Neural cell (in vitro differentiated cells): ENCODE measurements around the gene CNTNAP2. TPM values are rescaled to one million over a fixed set of nuclear protein-coding genes. Genes with fewer than 3 reads are reported as not detected.

Experiments
- H2AFZ ChIP-seq: fragments of 200-600, 300-800 bp; sonication (generic), shearing (Covaris generic); 2 replicates; pipeline ENCODE4 v1.6.0; 2014; ENCODE audit warnings: low read depth, mild to moderate bottlenecking, antibody characterized with exemption, low read length, moderate library complexity
- H3F3A ChIP-seq: fragments of 200-600 bp; shearing (Covaris generic); 2 replicates; pipeline ENCODE4 v1.6.1; 2016; ENCODE audit warnings: mild to moderate bottlenecking, moderate library complexity, mixed read lengths, antibody characterized with exemption, low read length; ENCODE audit not compliant: insufficient read depth, poor library complexity, severe bottlenecking
- H3K27ac ChIP-seq: fragments of 200-600, 300-800 bp; sonication (generic), shearing (Covaris generic); 2 replicates; pipeline ENCODE4 v1.5.1; 2014; ENCODE audit warnings: mild to moderate bottlenecking, low read length, moderate library complexity
- H3K27me3 ChIP-seq: fragments of 300-800, 200-600 bp; sonication (generic), shearing (Covaris generic); 2 replicates; pipeline ENCODE4 v1.6.0; 2014; ENCODE audit warnings: mild to moderate bottlenecking, low read depth, low read length, moderate library complexity; ENCODE audit not compliant: insufficient read depth
- H3K36me3 ChIP-seq: fragments of 300-800, 200-600 bp; sonication (generic), shearing (Covaris generic); 2 replicates; pipeline ENCODE4 v1.5.1; 2014; ENCODE audit warnings: mild to moderate bottlenecking, antibody characterized with exemption, low read length, moderate library complexity; ENCODE audit not compliant: insufficient read depth
- H3K4me2 ChIP-seq: fragments of 300-800, 200-600 bp; sonication (generic), shearing (Covaris generic); 2 replicates; pipeline ENCODE4 v1.6.0; 2014; ENCODE audit warnings: mild to moderate bottlenecking, low read length
- H3K4me3 ChIP-seq: fragments of 300-800, 200-600 bp; sonication (generic), shearing (Covaris generic); 2 replicates; pipeline ENCODE4 v1.5.1; 2014; ENCODE audit warnings: mild to moderate bottlenecking, low read length, moderate library complexity
- H3K79me2 ChIP-seq: fragments of 200-600 bp; shearing (Covaris generic); replicated peaks from 2 replicates; pipeline ENCODE4 v1.6.0; 2014; ENCODE audit warnings: mild to moderate bottlenecking, low read length, moderate library complexity; ENCODE audit not compliant: insufficient read depth
- H3K9ac ChIP-seq: fragments of 300-800, 200-600 bp; sonication (generic), shearing (Covaris generic); 2 replicates; pipeline ENCODE4 v1.6.1; 2016; ENCODE audit warnings: mild to moderate bottlenecking, low read length, mixed read lengths
- H3K9me2 ChIP-seq: fragments of 200-600 bp; shearing (Covaris generic); 2 replicates; pipeline ENCODE4 v1.6.1; 2016; ENCODE audit warnings: mild to moderate bottlenecking, low read length, mixed read lengths; ENCODE audit not compliant: insufficient read depth
- H3K9me3 ChIP-seq: fragments of 200-600, 300-800 bp; sonication (generic), shearing (Covaris generic); 2 replicates; pipeline ENCODE4 v1.6.1; 2016; ENCODE audit warnings: mild to moderate bottlenecking, mixed run types, low read length, moderate library complexity, mixed read lengths
- H4K20me1 ChIP-seq: fragments of 200-600 bp; shearing (Covaris generic); 2 replicates; pipeline ENCODE4 v1.6.1; 2016; ENCODE audit warnings: mild to moderate bottlenecking, mixed run types; ENCODE audit not compliant: insufficient read depth
- CTCF ChIP-seq: fragments of 450-650 bp; IDR thresholded peaks from 2 replicates; pipeline ENCODE4 v1.5.1; 2014; ENCODE audit warnings: antibody characterized with exemption, mild to moderate bottlenecking, moderate library complexity; ENCODE audit not compliant: poor library complexity, severe bottlenecking
- EP300 ChIP-seq: fragments of 450-650 bp; conservative IDR thresholded peaks from 2 replicates; pipeline ENCODE4 v1.6.1; 2014; ENCODE audit warnings: antibody characterized with exemption, mild to moderate bottlenecking, moderate library complexity; ENCODE audit not compliant: poor library complexity, severe bottlenecking
- EZH2 ChIP-seq: fragments of 200-600, 300-800 bp; shearing (Covaris generic), sonication (generic); IDR thresholded peaks from 2 replicates; pipeline ENCODE4 v1.6.1; 2014; ENCODE audit warnings: antibody characterized with exemption, low read length, borderline replicate concordance, mild to moderate bottlenecking; ENCODE audit not compliant: insufficient read depth, poor library complexity, severe bottlenecking
- MXI1 ChIP-seq: fragments of 450-650 bp; conservative IDR thresholded peaks from 2 replicates; pipeline ENCODE4 v1.6.1; 2014; ENCODE audit warnings: antibody characterized with exemption, mild to moderate bottlenecking; ENCODE audit not compliant: poor library complexity, severe bottlenecking
- POLR2AphosphoS5 ChIP-seq: IDR thresholded peaks from 2 replicates; pipeline ENCODE4 v1.6.1; 2012
- RAD21 ChIP-seq: fragments of 450-650 bp; conservative IDR thresholded peaks from 2 replicates; pipeline ENCODE4 v1.6.1; 2014; ENCODE audit warnings: antibody characterized with exemption, mild to moderate bottlenecking, moderate library complexity
- SMC3 ChIP-seq: fragments of 450-650 bp; conservative IDR thresholded peaks from 2 replicates; pipeline ENCODE4 v1.6.1; 2014; ENCODE audit warnings: antibody characterized with exemption, mild to moderate bottlenecking, moderate library complexity; ENCODE audit not compliant: poor library complexity
- TAF1 ChIP-seq: IDR thresholded peaks from 2 replicates; pipeline ENCODE4 v1.6.1; 2012; ENCODE audit warnings: low read depth
- polyA plus RNA-seq: library from polyadenylated mRNA; depleted of rRNA; stranded (reverse); fragments of >200 nt; gene quantifications from 2 replicates; pipeline ENCODE4 v1.2.3, GENCODE V29; 2014
- TF ChIP-seq, protein P1 (sequence below): IDR thresholded peaks from 2 replicates; pipeline ENCODE4 v1.6.1; 2012; ENCODE audit warnings: borderline replicate concordance

The CNTNAP2 gene
- polyA plus RNA-seq, 1 donor from 2014 or later: 276 TPM

- Histone ChIP-seq H4K20me1 (no peaks in the 10 kb centered on the region), H3K27ac (no peak overlapping the region), H3K4me2 (no peak overlapping the region), H3K9ac (no peak overlapping the region), H3K36me3 (no peaks in the 10 kb centered on the region), H3F3A (no peaks in the 10 kb centered on the region), H2AFZ (no peak overlapping the region), H3K79me2 (no peaks in the 10 kb centered on the region), H3K27me3 (no peaks in the 10 kb centered on the region), H3K4me3 (no peak overlapping the region), H3K9me3 (no peaks in the 10 kb centered on the region), H3K9me2 (no peaks in the 10 kb centered on the region)
- TF ChIP-seq EP300 (no peak), EZH2 (no peak), TAF1 (no peak), RAD21 (no peak), POLR2AphosphoS5 (no peak), MXI1 (no peak), SMC3 (no peak), CTCF (no peak)
- TF ChIP-seq, protein P1, sequence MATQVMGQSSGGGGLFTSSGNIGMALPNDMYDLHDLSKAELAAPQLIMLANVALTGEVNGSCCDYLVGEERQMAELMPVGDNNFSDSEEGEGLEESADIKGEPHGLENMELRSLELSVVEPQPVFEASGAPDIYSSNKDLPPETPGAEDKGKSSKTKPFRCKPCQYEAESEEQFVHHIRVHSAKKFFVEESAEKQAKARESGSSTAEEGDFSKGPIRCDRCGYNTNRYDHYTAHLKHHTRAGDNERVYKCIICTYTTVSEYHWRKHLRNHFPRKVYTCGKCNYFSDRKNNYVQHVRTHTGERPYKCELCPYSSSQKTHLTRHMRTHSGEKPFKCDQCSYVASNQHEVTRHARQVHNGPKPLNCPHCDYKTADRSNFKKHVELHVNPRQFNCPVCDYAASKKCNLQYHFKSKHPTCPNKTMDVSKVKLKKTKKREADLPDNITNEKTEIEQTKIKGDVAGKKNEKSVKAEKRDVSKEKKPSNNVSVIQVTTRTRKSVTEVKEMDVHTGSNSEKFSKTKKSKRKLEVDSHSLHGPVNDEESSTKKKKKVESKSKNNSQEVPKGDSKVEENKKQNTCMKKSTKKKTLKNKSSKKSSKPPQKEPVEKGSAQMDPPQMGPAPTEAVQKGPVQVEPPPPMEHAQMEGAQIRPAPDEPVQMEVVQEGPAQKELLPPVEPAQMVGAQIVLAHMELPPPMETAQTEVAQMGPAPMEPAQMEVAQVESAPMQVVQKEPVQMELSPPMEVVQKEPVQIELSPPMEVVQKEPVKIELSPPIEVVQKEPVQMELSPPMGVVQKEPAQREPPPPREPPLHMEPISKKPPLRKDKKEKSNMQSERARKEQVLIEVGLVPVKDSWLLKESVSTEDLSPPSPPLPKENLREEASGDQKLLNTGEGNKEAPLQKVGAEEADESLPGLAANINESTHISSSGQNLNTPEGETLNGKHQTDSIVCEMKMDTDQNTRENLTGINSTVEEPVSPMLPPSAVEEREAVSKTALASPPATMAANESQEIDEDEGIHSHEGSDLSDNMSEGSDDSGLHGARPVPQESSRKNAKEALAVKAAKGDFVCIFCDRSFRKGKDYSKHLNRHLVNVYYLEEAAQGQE: no peak
Observed at GRCh38 chr7:148124477-148124876, 2007.9 kb downstream of the CNTNAP2 start.

- Histone ChIP-seq H3K9me3 (no peaks in the 10 kb centered on the region), H3K36me3 (no peaks in the 10 kb centered on the region), H3K27me3 (no peaks in the 10 kb centered on the region), H3K4me3 (no peak overlapping the region), H3K9me2 (no peaks in the 10 kb centered on the region), H3K27ac (no peak overlapping the region), H3K79me2 (no peaks in the 10 kb centered on the region), H3K9ac (no peak overlapping the region), H3F3A (no peaks in the 10 kb centered on the region), H4K20me1 (no peaks in the 10 kb centered on the region), H3K4me2 (no peak overlapping the region), H2AFZ (no peak overlapping the region)
- TF ChIP-seq POLR2AphosphoS5 (no peak), EZH2 (no peak), SMC3 (no peak), TAF1 (no peak), MXI1 (no peak), RAD21 (no peak), EP300 (no peak), CTCF (no peak)
- TF ChIP-seq, protein P1: no peak
Observed at GRCh38 chr7:148127374-148127773, 2010.8 kb downstream of the CNTNAP2 start.
